Activated B cell treated with CpG ODN at 0.5 μM for 24 hours (primary cell): ENCODE data around the gene ATF7. TPM values are rescaled to one million over a fixed set of nuclear protein-coding genes. Genes with fewer than 3 reads are reported as not detected.
A peak's percentile ranks its signal among the peaks of the same experiment; 100 is the strongest.

Experiments used
- ATAC-seq: fragments of 200-7000 bp; cut with Tn5 transposase; one replicate; pipeline ENCODE4 v1.10.0; 2021; ENCODE audit warnings: low read depth, mild to moderate bottlenecking, moderate library complexity
- CTCF ChIA-PET: fragments of 350-600 bp; sonication (Branson Sonifier 250); formaldehyde crosslinking; loops from one replicate; lab custom pipeline; 2021; ENCODE audit warnings: antibody characterized with exemption; lab: Charles Lee
- POLR2A ChIA-PET: fragments of 350-600 bp; sonication (Branson Sonifier 250); formaldehyde crosslinking; loops from one replicate; lab custom pipeline; 2021; ENCODE audit warnings: antibody characterized with exemption; lab: Charles Lee
- DNase-seq: peaks from one replicate; pipeline ENCODE4 v3.0.0; 2022
- H3K27ac Mint-ChIP-seq: one replicate; pipeline ENCODE4 v1.8.0; 2020; ENCODE audit warnings: mixed read lengths
- H3K27me3 Mint-ChIP-seq: one replicate; pipeline ENCODE4 v1.8.0; 2021; ENCODE audit warnings: mixed read lengths
- H3K36me3 Mint-ChIP-seq: one replicate; pipeline ENCODE4 v1.8.0; 2021; ENCODE audit warnings: low read depth, mixed read lengths
- H3K4me1 Mint-ChIP-seq: one replicate; pipeline ENCODE4 v1.8.0; 2021; ENCODE audit warnings: mixed read lengths
- H3K4me3 Mint-ChIP-seq: one replicate; pipeline ENCODE4 v1.8.0; 2020; ENCODE audit warnings: mild to moderate bottlenecking, mixed read lengths
- H3K9me3 Mint-ChIP-seq: one replicate; pipeline ENCODE4 v1.8.0; 2020; ENCODE audit warnings: mixed read lengths
- intact Hi-C: fragments of 100-400 bp; cut with micrococcal nuclease; formaldehyde crosslinking; loops from one replicate; pipeline ENCODE4 v1.15.1; 2024
- total RNA-seq: library from RNA; stranded (reverse); gene quantifications from 2 replicates; pipeline ENCODE4 v1.2.3, GENCODE V29; 2022
- TF ChIP-seq, protein P1 (sequence below): fragments of 200-600 bp; IDR thresholded peaks from one replicate; pipeline ENCODE4 v1.8.0; 2022; ENCODE audit warnings: antibody characterized with exemption, mild to moderate bottlenecking

Gene ATF7
- total RNA-seq, 1 donor from 2014 or later, result 36.8 TPM

DNA sequence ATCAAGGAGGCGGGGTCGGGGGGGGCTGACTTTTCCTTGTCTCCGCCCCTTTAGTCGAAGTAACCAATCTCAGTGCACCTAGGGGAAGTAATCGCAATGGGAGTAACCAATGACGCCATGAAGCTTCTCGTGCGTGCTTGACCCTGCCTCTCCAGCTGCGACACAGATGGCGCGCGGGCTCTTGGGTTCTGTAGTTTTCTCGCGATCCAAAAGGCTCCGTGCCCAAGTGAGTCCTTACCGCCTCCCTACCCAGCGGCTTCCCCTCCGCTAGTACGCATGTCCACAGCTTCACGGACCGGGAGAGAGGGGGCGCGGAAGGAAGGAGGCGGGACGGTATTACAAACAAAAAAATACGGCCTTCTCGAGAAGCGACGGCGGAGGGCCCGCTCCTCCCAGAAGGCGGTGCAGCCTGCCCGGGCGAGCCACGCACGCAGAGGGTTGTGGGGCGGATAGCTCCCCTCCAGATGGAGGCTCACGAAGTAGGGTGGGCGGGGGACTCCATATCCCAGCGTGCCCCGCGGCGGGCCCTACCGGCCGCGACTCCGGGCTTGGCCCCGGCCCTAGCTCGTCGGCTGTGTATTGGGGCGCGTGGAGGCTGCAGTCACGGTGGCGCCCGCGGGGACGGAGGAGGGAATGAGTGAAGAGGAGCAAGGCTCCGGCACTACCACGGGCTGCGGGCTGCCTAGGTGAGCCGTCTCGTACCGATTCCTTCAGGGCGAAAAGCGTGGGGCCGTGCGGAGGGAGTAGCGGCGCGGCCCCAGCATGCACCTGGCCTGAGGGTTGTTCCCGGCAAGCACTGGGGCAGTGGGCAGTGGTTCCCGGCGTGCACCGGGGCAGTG is 125.2 kb downstream of the ATF7 start, which contains the start of gene TARBP2:
Gene TARBP2, plus strand, starts transcription at position 508 of the 839 bp plus-strand sequence. Its CDS starts 126 bp downstream, at position 634.
- ATAC-seq (peak; percentile 81), DNase-seq (peak; percentile 94)
- Mint-ChIP-seq H3K4me1 (peaks cover 36% of the 10 kb centered on the region), H3K27ac (peak within 1 kb of the TSS; percentile 96), H3K4me3 (peak within 1 kb of the TSS; percentile 92), H3K27me3 (no peaks in the 10 kb centered on the region), H3K36me3 (peaks cover 22% of the 10 kb centered on the region), H3K9me3 (no peaks in the 10 kb centered on the region)
- ChIA-PET POLR2A (interaction anchor here (0.5 to 3.2 kb wide), 44 partner anchors 7 to 1463 kb away, joined by 3 to 53 read pairs (median 6); partner anchors contain the start of genes AAAS, ATP5MC2, CBX5 and CSAD), CTCF (interaction anchor here (0.6 to 1.5 kb wide), 5 partner anchors 8 to 180 kb away, joined by 3 to 7 read pairs (median 3); partner anchors contain the start of gene AAAS)
- TF ChIP-seq, protein P1, sequence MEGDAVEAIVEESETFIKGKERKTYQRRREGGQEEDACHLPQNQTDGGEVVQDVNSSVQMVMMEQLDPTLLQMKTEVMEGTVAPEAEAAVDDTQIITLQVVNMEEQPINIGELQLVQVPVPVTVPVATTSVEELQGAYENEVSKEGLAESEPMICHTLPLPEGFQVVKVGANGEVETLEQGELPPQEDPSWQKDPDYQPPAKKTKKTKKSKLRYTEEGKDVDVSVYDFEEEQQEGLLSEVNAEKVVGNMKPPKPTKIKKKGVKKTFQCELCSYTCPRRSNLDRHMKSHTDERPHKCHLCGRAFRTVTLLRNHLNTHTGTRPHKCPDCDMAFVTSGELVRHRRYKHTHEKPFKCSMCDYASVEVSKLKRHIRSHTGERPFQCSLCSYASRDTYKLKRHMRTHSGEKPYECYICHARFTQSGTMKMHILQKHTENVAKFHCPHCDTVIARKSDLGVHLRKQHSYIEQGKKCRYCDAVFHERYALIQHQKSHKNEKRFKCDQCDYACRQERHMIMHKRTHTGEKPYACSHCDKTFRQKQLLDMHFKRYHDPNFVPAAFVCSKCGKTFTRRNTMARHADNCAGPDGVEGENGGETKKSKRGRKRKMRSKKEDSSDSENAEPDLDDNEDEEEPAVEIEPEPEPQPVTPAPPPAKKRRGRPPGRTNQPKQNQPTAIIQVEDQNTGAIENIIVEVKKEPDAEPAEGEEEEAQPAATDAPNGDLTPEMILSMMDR, result no peak
- intact Hi-C loops, result loop anchor here (1.0 to 10.0 kb wide), 12 partner anchors 8 to 456 kb away; partner anchors contain the start of genes AAAS, ATF7, CALCOCO1 and CSAD

DNA sequence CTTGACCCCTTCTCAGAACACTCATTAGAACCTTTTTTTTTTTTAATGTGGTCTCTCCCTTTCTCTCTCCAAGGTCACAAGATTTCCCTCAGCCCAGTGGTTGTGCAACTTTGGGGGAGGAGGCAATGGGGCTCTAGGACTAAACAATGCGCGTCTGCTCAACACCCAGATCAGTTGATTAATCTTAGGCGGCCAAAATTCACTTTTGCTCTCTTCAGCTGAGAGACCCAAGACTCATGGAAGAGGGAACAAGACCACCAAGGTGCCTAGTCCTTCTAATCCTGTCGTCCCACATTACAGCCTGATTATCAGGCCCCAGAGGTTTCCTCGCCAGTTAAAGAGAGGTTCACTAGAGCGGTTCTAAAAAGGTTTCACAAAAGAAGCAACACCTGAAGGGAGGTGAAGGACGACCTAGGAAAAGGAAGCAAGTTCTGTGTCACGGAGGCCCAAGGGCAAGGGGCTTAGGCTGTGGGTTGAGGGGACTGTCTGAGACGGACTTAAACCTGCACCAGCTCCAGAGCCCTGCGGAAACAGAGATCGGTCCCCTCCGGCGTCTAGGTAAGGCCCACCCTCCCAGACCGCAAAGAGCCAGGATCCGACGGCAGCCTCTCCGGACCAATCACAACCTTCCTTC is 125.9 kb downstream of the ATF7 start:
- intact Hi-C loops, result loop anchor here (1.0 to 10.0 kb wide), 7 partner anchors 49 to 455 kb away; partner anchors contain the start of genes CSAD, PFDN5, PRR13 and ZNF740
- H3K4me1 Mint-ChIP-seq, result peaks cover 36% of the 10 kb centered on the region
- no peaks in the 10 kb centered on the region for H3K9me3 Mint-ChIP-seq
- ChIA-PET CTCF (interaction anchor here (0.7 to 1.5 kb wide), 4 partner anchors 9 to 179 kb away, joined by 3 to 7 read pairs (median 4); partner anchors contain the start of gene AAAS), POLR2A (interaction anchor here (0.6 to 3.2 kb wide), 39 partner anchors 9 to 780 kb away, joined by 3 to 53 read pairs (median 7); partner anchors contain the start of genes AAAS, ATP5MC2, CBX5 and CSAD)
- H3K4me3 Mint-ChIP-seq, result peak overlapping the region; percentile 92
- H3K36me3 Mint-ChIP-seq, result peaks cover 15% of the 10 kb centered on the region
- TF ChIP-seq, protein P1, result no peak
- ATAC-seq (no peak), DNase-seq (no peak)
- peak overlapping the region; percentile 96 for H3K27ac Mint-ChIP-seq
- H3K27me3 Mint-ChIP-seq, result no peaks in the 10 kb centered on the region

DNA sequence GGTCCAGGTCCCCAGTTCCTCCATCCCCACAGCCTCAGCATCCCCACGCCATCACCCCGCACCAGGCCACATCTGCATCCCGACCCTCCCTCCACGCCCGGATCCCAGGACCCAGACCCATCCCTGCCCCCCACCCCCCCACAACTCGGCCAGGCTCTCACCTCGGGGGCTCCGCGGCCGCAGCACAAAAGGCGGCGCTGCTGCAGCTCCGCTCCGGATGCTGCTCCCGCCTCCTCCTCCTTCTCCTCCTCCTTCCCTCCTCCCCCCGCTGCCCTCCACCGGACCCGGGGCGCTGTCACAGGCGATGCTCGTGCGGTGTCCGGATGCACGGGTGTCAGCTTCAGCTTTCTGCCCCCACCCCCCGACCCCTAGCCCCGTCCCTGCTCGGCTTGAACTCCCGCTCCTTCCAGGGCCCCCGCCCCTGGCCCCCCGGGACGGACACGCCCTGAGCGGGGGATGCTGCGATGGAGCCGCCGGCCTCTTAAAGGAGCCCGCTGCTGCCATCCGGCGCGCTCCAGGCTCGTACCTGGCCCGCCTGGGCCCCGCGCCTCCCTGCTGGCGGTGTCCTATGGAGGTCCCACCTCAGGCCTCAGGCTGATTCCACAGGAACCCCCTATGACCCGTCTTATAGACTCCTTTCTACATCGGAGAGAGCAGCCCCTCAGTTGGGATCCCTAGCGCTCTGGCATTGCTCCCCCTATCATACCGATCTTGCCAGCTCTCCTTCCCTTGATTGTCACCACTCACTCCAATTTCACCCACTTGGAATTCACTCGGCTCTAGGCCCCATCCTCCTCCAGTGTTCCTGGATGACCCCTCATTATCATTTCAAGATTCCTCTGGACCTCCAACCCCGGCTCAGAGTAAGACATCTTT is 126.7 kb downstream of the ATF7 start, which contains the start of gene MAP3K12:
Gene MAP3K12, minus strand, starts transcription at position 193 of the 876 bp plus-strand sequence. CDS start 12,067 bp downstream, outside the sequence.
- DNase-seq, result peak; percentile 57
- ChIA-PET POLR2A (interaction anchor here (0.6 to 3.2 kb wide), 9 partner anchors 9 to 494 kb away, joined by 4 to 53 read pairs (median 10); partner anchors contain the start of genes EIF4B, PFDN5 and SP1), CTCF (no interaction called here)
- H3K27ac Mint-ChIP-seq, result peak within 1 kb of the TSS; percentile 96
- H3K36me3 Mint-ChIP-seq, result peaks cover 9% of the 10 kb centered on the region
- no peaks in the 10 kb centered on the region for H3K9me3 Mint-ChIP-seq
- ATAC-seq, result no peak
- intact Hi-C loops, result loop anchor here (1.0 to 10.0 kb wide), 7 partner anchors 48 to 455 kb away; partner anchors contain the start of genes CSAD, PFDN5, PRR13 and ZNF740
- TF ChIP-seq, protein P1, result no peak
- no peaks in the 10 kb centered on the region for H3K27me3 Mint-ChIP-seq
- peak within 1 kb of the TSS; percentile 92 for H3K4me3 Mint-ChIP-seq
- H3K4me1 Mint-ChIP-seq, result peaks cover 36% of the 10 kb centered on the region

DNA sequence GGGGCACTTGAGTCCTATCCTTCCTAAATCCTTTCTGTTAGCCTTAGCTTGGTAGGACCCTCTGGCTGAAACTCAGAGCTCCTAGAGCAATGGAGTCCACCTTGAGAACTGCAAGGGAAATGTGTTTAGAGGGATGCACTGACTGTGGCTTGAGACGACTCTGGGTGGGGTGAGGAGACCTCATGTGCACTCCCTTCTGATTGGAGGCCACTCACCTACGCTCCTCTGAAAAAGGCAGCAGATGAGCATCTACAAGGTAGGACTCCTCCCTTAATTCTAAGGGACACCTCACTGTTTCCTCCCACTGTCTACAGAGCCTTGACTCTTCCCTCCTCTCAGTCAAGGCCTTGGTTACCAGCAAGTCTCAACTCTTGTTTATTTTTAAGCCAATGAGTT is 127.9 kb downstream of the ATF7 start:
- DNase-seq, result no peak
- TF ChIP-seq, protein P1, result no peak
- intact Hi-C loops, result no loop called here
- Mint-ChIP-seq H3K4me3 (peak overlapping the region; percentile 67), H3K27me3 (no peaks in the 10 kb centered on the region), H3K36me3 (peaks cover 3% of the 10 kb centered on the region), H3K4me1 (peaks cover 47% of the 10 kb centered on the region), H3K9me3 (no peaks in the 10 kb centered on the region), H3K27ac (peak overlapping the region; percentile 50)
- no peak for ATAC-seq
- POLR2A ChIA-PET, result no interaction called here
- CTCF ChIA-PET, result interaction anchor here (0.9 kb wide), 1 partner anchor 146 kb away, joined by 3 read pairs; no protein-coding TSS in a partner anchor
